Right kidney (tissue), 1 donor: ENCODE measurements around the gene BRPF3.

Experiments used
- DNase-seq: peaks from one replicate; pipeline ENCODE4 v3.0.0-alpha.2; 2016

The BRPF3 gene

DNA sequence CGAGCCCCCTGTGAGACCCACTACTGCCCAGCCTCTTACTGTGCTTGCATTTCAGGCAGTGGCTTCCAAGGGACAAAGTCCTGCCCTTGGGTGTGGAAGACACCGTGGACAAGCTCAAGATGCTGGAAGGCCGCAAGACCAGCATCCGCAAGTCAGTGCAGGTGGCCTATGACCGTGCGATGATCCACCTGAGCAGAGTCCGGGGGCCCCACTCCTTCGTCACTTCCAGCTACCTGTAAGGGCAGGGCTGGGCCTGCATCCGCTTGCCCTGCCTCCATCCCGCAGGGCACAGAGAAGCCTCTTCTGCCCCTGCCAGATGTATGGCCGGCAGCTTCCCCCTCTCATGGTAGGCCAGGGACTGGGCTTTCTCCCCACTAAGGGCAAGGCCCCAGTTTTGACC lies 33.8 kb downstream of the BRPF3 start:
- no peak for DNase-seq

DNA sequence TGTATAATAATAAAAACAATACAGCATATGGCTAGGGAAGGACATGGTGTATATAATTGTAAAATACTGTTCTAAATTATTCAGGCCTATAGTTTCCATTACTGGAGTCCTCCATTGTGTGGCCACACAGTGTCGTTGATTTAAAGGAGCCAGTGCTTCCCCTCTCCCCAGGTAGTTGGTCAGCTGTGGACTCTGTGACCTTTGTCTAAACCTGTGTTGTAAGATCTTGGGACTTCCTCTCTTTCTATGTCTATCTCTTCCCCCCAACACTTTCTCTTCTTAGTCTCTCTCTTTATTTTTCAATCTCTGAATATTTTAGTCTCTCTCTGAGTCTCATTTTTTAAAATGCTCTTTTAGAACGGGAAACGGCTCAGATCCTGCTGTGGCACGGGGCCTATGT lies 35.6 kb downstream of the BRPF3 start:
- no peak for DNase-seq

DNA sequence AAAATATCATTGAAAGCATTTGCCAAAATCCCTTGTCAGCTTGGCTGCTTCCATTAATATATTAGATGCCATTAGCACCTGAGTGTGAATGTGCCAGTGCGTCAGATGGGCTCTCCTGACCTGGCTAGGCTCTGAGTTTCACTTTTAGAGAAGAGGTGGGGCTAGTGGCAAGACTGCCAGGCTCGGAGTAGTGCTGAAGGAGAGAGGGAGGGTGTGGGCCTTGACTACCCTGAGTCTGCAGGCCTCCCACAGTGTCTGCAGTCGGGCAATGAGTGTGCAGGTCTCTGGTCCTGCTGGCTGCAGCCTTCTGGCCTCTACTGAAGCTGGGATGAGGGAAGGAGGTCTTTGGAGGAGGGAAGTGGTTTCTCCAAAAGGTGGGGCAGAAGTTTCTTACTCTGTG lies 38.8 kb downstream of the BRPF3 start:
- DNase-seq, result no peak

DNA sequence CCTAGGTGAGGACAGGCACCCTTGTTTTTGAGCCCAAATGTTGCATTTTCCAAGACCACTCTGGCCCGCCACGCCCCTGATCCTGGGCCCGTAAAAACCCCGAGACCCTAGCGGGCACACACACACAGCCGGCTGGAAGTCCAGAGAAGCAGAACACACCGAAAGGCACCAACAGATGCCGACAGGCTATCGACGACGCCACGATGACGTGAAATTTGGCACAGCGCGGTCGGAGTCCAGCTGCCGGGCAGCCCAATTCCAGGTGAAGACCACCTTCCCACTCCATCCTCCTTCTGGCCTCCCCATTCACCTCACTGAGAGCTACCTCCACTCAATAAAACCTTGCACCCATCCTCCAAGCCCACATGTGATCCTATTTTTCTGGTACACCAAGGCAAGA lies 39.3 kb downstream of the BRPF3 start:
- no peak for DNase-seq

DNA sequence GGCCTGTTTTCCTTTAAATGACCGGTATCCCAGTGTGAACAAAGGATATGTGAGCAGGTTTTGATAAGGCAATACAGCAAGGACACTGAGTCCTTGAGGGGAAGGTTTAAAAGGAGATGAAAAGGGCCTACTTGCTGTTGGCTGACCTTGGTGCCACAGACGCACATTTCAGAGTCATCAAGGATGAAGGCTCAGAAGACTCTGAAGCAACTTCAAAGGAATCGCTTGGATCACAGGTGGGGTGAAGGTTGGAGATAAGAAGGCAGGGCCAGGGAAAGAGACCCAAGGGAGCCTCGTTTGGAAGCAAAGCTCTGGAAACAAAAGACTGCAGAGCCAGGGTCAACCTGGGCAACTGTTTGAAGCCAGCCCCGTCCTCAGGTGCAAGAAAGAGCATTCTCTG lies 43.2 kb downstream of the BRPF3 start:
- no peak for DNase-seq

DNA sequence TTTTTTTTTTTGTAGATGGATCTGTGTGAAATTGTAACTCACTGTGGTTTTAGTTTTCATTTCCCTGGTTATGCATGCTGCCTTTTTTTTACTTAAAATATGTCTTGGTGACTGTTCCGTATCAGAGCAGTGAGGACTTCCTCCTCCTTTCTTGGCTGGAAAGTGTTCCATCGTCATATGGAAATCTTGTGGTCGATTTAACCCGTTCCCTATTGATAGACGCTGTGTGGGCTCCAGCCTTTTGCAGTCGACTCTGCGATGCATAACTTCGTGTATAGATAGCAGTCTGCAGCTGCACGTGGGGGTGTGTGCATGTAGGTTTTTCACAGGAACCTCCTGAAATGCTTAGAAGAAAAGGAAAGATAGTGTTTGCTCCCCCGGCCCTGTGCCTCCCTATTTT lies 45.2 kb downstream of the BRPF3 start:
- DNase-seq, result no peak

DNA sequence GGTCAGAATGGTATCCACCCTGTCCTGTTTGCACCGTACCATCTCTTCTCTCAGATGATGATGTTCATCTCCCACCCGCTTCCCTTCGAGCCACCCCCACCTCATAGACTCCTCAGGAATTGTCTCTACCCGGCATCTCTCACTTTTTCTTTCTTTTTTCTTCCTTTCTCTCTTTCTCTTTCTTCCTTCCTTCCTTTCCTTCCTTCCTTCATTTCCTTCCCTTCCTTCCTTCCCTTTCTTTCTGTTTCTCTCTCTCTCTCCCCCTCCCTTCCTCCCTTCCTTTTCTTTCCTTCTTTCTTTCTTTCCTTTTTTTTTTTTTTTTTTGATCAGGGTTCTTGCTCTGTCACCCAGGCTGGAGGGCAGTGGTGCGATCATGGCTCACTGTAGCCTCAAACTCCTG lies 45.6 kb downstream of the BRPF3 start:
- no peak for DNase-seq

DNA sequence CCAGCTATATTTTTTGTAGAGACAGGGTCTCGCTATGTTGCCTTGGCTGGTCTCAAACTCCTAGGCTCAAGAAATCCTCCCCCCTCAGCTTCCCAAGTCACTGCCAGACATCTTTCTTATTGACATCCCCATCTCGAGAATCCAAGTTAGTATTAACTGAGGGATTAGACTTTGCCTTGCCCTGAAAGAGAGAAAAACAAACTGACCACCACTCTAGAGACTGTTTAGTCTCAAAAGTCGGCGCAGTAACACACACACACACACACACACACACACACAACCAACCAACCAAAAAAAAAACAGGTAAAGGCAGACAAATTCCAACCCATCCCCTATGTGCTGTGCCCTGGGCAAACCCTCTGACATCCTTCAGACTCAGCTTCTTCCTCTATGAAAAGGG lies 46.1 kb downstream of the BRPF3 start:
- DNase-seq, result no peak

DNA sequence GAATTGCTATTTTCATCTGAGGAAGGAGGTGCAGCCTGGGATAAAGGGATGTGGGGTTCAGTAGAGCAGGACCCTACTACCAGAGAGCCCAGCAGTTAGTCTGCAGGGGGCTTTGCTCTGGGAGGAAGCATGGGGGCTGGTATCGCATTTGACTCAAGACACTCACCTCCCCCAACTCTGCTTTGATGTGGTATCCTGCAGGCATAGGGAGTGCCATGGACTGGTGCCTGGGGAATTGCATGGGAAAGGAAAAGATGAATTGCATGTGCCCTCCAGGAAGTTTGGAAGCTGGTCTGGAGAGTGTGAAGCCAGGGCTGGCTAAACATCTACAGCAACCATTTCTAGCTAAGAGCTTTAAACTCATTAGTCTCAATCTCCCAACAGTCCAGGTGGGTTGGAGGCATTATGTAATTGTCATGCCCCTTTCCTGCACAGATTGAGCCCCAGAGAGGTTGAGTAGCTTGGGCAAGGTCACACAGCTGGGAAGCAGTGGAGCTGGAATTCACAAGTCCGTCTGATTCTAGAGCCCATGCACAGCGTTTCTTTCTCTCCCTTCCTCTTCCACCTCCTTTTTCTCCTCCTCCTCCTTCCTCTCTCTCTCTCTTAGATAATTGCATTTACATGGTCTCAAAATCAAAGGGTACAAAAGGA lies 47.1 kb downstream of the BRPF3 start:
- no peak for DNase-seq

DNA sequence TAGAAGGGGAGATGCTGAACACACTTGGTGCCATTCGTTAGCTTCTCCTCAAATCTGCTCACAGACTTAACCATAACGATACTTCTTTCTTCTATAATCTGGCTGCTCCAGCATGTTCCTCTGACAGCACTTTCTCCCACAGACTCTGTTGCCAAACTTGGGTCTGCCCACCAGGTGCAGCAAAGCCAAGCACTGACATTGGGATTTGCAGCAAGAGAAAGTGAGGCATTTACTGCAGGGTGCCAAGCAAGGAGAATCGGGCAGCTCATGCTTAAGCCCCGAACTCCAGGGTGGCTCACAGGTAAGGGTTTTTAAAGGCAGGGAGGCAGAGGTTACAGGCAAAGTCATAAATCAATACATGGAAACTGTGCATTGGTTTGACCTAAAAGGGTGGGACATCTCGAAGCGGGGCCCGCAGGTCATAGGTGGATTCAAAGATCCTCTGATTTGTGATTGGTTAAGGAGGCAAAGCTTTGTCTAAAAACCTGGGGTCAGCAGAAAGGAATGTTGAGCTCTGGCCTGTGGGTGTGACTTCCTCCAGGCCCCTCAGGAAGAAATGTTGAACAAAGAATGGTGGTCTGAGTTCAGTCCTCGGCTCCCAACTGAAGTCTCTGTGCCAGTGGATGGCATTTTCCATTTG lies 48.2 kb downstream of the BRPF3 start:
- no peak for DNase-seq

DNA sequence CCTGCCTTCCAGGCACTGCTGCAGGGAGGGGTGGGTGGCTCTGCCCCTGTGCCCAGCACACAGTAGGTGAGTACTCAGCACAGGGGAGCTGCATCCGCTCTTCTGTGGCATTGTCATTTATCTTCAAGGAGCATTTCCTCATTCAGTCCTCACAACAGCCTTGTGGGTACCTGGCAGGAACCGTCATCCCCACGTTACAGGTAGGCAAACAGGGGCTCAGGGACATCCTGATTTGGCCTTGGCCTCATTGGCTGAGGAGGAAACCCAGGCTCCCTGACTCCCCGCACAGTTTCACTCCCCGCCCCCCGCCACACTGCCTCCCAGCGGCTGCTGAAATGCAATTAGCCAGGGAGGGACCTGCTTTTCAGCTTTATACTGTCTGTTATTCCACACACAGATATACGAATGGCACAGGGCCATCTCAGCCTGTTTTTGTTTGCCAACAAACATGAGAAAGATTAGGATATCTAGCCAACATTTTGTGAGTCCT lies 49.1 kb downstream of the BRPF3 start:
- DNase-seq, result peak; percentile 15

DNA sequence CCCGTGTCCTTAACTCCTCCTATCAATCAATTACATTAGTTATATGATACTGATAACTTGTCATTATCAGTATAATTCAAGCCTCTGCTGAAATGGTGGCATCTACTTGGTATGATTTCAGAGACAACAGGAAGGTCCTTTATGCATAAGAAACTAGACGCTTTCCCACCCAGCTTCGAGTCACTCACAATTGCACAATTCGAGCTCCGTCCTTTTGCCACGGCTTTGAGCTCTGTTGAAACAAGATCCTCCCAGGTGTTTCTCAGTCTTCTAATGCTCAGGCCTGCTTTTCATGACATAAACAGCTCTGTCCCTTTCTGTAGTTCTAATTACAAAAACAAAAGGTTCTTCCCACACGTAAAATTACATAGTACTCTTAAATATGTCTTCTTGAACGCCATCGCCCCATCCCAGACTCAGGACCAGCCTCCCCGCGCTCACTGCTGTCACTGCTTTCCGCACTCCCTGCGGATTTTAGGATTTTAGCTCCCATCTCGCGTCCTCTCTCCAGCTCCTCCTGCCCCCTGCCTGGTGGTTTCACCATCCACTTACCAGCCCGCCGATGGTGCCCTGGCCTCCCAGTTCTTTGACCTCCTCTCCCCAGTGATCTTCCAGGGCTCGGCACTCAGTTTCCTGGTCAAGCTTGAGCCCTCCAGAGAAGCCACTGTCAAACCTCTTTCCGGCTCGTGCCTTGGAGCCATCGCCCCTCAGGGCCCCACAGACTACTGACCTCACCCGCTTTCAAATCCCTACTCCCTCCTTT lies 50.1 kb downstream of the BRPF3 start:
- no peak for DNase-seq

DNA sequence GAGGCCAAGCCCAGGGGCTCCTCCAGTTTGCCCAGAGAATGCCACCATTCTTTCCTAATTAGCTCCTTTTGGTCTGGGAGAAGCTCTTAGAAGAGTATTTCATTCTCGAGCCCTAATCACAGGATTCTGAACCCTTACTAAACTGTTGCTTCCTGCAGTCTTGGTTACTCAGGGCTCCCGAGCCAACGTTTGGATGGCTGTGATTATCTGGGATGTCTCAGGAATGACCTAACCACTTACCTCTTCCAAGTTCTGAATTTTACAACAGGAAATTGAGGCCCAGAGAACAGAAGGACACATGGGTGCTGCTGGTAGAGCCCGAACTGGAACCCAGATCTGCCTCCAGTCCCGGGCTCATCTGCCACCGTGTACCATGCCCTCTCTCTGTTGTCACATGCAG lies 51.1 kb downstream of the BRPF3 start:
- DNase-seq, result no peak

DNA sequence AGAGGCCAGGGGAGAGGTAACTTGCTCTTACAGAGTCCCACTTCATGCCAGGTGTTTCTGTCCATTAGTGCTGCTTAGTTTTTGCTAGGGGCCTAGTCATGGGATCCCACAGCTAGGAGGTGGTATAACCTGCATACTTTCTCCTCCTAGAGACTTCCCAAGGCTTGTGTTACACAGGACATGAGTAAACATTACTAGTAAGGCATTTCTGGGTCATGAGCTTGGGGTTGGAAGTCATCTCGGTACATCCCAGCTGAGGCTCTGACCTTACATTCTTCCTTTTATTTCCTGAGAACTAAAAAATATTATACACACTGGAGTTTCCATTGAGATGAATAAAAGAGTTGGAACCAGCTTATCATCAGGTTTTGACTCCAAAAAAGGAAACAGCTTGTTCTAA lies 52.4 kb downstream of the BRPF3 start:
- DNase-seq, result no peak

DNA sequence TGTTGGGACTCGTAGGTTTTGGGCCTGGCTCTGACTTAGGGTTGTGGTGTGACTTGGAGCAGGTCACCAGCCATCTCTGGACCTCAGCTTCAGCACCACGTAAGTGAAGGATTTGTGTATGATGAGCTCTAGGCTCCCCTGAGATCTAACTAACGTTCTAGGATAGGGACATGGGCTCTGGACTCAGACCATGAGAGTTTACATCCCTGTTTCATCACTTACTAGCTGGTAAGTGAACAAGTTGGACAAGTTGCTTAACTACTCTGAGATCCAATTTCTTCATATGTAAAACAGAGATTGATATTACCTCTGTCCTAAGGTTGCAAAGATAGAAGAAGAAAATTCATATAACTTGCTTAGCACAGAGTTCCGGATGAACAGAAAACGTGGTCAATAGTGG lies 53.0 kb downstream of the BRPF3 start:
- no peak for DNase-seq

DNA sequence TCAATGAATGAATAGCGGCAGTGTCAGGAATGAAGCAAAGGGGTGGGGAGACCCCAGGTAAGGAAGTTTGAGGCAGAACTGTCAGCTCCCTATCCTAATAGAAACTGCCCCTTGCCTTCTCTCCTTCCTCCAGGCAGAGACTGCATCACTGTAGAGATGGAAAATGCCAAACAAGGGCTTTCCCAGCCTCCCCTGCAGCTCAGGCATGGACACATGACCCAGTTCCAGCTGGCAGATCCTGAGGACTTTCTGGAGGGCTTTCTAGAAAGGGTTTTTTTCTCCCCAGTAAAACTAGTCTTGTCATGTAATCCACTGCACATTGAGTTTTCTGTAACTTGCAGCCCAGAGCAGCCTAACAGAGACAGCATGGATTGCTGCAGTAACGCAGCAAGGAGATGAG lies 55.5 kb downstream of the BRPF3 start:
- DNase-seq, result no peak

DNA sequence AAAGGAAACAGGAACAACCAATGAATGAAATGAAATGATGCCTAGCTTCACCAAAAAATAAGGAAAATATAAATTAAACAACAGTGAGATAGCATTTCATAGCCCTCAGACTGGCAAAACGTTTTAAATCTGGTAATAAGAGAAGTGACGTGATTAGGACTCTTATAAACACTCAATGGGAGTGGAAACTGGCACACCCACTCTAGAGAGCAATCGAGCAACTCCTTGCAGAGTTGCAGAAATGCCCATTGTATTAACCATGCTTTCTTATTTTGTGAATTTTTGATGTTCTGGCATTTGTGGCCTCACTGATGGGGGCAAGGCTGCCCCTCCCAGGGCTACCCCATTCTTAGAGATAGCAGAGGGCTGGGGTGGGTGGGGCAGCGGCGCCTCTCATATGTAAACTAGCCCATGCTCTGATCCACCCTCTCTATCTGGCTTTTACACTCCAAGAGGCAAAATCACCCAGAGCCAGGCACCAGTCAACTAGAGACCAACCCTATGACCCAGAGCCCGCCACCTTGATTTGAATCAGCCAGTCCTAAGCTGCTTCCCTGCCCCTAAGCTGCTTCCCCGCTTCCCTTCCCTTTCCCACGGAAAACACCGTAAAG lies 67.0 kb downstream of the BRPF3 start:
- no peak for DNase-seq

DNA sequence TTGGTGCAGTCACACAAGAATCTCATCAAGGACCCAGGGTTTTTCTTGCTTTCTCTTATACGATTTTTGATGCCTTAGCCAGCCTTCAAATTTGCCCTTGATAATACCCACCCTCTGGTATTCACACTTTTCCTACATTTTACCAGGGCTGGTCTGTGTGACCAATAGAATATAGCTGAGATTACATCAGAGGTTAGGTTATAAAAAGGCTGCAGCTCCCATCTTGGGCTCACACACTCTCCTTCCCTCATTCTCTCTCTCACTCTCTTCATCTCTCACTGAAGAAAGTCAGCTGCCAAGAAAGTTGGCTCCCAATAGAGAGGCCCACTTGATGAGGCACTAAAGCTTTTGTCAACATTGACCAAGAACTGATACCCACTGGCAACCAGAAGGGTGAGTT lies 69.2 kb downstream of the BRPF3 start:
- DNase-seq, result no peak

DNA sequence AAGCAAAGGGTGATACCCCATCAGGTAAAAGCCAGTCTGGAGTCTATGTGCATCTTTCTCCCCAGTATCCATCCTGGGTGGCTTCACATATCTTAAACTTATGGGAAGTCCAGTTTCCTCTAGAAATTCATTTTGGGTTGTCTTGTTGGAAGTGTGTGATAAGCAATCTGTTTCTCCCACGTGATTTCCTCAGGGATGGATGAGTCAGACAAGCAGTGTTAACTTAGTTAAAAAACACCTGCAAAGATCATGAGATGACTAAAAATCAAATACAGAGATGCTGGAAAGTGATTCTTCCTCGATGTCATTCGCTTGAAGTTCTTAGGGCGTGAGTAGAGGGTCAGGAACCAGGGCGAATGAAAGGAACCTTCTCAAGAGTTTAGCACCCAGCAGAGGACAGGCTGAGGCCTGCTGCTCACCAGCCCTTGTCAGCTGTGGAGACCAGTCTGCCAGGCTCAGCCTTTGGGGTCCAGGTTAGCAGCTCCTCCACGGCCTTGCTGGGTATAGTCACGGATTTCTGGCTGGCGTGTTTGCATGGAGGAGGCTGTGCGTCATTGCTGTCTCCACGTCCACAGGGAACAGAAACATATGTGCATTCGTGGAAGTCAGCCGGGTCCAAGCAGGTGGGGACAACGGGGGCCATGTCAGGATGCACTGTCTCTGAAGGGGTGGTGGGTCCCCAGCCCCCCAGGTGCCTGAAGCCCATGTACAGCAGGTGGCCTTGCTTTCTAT lies 70.5 kb downstream of the BRPF3 start:
- DNase-seq, result no peak

DNA sequence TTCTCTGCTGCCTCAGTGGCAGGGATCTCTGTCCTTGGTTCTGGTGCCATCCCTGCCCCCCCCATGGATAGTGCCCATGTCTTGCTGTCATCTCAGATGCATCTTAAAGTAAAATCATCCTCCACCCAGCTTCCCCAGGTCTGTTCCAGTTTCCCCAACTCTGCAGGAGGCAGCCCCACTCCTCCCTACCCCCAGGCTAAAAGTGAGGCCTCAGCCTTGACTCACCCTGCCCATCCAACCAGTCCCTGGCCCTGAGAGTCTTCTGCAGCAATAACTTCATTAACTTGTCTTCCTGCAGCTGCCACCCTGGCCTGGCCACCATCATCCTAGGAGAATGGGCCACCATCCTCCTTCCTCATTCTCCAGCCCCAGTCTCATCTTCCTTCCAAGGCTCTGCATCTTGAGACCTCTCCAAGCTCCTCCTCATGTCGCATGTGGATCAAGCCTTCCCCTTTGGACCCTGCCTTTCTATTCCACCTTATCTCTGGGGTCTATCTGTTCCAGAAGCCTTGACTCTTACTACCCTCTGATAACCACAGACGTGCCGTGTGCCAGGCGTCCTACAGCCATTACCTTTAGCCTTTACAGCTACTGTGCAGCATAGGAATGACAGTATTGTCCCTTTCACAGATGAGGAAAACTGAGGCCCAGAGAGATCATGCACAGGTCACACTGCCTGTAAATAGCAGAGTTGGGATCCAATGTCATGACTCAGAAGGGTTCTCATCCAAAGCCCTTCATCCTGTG lies 71.4 kb downstream of the BRPF3 start:
- no peak for DNase-seq

DNA sequence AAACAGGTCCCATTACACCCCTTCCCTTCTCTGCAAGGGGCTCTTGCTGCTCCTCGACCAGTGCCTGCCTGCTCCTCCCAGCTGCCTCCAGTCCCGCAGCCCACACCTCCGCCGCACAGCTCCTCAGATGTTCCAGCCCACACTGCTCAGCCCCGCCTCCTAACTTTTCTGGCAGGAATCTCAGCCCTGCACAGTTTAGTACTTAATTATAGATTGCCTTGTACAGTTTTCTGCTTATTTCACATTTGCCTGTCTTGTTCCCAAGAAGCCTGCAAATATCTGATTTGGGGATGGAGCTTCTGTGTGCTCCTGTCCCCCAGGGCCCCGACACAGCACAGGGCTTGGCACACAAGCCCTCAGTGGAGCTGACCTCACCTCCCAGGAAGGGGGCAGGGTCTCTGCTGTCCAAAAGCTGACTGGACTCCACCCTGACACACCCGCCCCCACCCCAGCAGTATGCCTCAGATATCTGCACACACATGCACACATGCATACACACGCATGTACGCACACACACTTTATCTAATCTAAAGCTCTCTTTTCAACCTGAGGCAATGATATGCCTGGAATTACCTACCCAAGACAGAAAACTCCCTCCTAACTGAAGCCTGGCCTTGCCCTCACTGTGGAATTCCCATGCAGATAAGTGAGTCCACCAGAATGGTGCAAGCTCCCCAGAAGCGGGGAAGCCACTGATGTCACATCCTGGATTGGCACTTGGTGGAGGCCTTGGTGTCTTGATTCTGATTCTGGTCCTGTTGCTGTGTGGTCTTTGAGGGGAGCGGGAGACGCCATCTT lies 72.1 kb downstream of the BRPF3 start:
- DNase-seq, result no peak
